ENCODE measurements around the gene GORAB. TPM values are rescaled to one million over a fixed set of nuclear protein-coding genes. Genes with fewer than 3 reads are reported as not detected.
A peak's percentile ranks its signal among the peaks of the same experiment; 100 is the strongest.

GORAB gene
- total RNA-seq, 1 donor from 2014 or later = 13.9 TPM

GRCh38 chr1:170533298-170533697 is 1.3 kb downstream of the GORAB start:
- TF ChIP-seq CTCF (IDR thresholded peaks at IDR 0.05) = no peak
- peak; percentile 38 for ATAC-seq
- intact Hi-C loops (cut with DNase I) = no loop called here
- Histone ChIP-seq H3K36me3 (no peaks in the 10 kb centered on the region), H3K4me3 (peak overlapping the region; percentile 69), H3K9me3 (no peaks in the 10 kb centered on the region), H3K27me3 (no peaks in the 10 kb centered on the region), H3K4me1 (peaks cover 11% of the 10 kb centered on the region), H3K27ac (peak overlapping the region; percentile 96)
- no peak for DNase-seq

- intact Hi-C loops (cut with DNase I) = no loop called here
These were observed 2.7 kb downstream of the GORAB start for GRCh38 chr1:170534626-170535147.

GRCh38 chr1:170535418-170535817 is 3.5 kb downstream of the GORAB start:
- Histone ChIP-seq H3K9me3 (no peaks in the 10 kb centered on the region), H3K4me1 (peaks cover 15% of the 10 kb centered on the region), H3K27me3 (no peaks in the 10 kb centered on the region), H3K4me3 (no peak overlapping the region), H3K27ac (no peak overlapping the region), H3K36me3 (peaks cover 15% of the 10 kb centered on the region)
- DNase-seq (no peak), ATAC-seq (no peak)
- no peak for TF ChIP-seq CTCF (IDR thresholded peaks at IDR 0.05)
- intact Hi-C loops (cut with DNase I) = no loop called here

More at GRCh38 chr1:170534626-170535147, 2.7 kb downstream of the GORAB start:
- TF ChIP-seq CTCF (IDR thresholded peaks at IDR 0.05) = no peak
- Histone ChIP-seq H3K9me3 (no peaks in the 10 kb centered on the region), H3K4me1 (peaks cover 15% of the 10 kb centered on the region), H3K36me3 (peaks cover 8% of the 10 kb centered on the region), H3K27ac (no peak overlapping the region), H3K27me3 (no peaks in the 10 kb centered on the region), H3K4me3 (no peak overlapping the region)
- DNase-seq (no peak), ATAC-seq (no peak)

- no peaks in the 10 kb centered on the region for H3K27me3 ChIP-seq
- TF ChIP-seq CTCF (IDR thresholded peaks at IDR 0.05) = no peak
- intact Hi-C loops (cut with DNase I) = no loop called here
- ATAC-seq = peak; percentile 43
- H3K9me3 ChIP-seq = no peaks in the 10 kb centered on the region
- no peak for DNase-seq
- peaks cover 29% of the 10 kb centered on the region for H3K36me3 ChIP-seq
- H3K27ac ChIP-seq = no peak overlapping the region
- H3K4me3 ChIP-seq = no peak overlapping the region
- peaks cover 15% of the 10 kb centered on the region for H3K4me1 ChIP-seq
These were observed 5.1 kb downstream of the GORAB start for GRCh38 chr1:170536924-170537551.

GRCh38 chr1:170537798-170538503 is 6.0 kb downstream of the GORAB start:
- no peaks in the 10 kb centered on the region for H3K9me3 ChIP-seq
- TF ChIP-seq CTCF (IDR thresholded peaks at IDR 0.05) = no peak
- DNase-seq (no peak), ATAC-seq (no peak)
- H3K27me3 ChIP-seq = no peaks in the 10 kb centered on the region
- peaks cover 38% of the 10 kb centered on the region for H3K36me3 ChIP-seq
- H3K4me3 ChIP-seq = no peak overlapping the region
- no peak overlapping the region for H3K27ac ChIP-seq
- intact Hi-C loops (cut with DNase I) = no loop called here
- H3K4me1 ChIP-seq = peaks cover 15% of the 10 kb centered on the region
